ENCODE data around the gene STYX.
"Not testable (repeated sequence)": the region's sequence is repeated elsewhere in the genome, so short reads cannot be mapped to it uniquely, and the experiment has no call there.

Gene STYX

DNA sequence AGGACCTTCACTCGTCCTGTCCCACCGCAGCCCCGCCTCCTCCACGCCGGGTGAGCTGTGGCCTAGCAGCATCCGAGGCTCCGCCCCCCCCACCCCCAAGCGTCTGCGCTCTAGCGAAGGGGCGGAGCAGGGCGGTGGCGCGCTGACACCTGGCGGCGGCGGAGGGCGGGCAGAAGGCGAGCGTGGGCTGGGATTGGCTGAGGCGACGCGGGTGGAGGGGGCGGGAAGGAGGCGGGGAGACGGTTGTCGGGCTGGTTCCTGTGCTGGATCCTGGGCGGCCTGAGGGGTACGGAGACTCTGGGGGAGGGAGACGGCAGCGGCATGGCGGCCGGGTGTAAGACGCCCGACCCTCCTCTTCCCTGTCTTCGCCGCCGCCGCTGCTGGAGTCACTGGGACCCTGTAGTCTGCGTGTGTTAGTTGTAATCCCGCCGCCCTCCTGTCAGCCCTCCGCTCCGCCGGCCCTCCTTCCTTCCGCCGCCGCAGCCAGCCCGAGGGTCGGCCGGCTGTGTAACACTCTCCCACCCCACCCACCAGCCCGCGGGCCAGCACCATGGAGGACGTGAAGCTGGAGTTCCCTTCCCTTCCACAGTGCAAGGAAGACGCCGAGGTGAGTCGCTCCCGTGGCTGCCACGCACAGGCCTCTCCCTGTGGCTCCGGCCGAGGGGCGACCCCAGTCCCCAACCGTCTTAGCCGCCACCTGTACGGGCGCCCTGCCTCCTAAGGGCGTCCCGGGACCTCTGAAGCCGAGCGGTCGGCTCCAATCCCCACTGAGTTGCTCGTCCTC lies at the start of gene STYX:
Gene STYX, plus strand, starts transcription at position 242 of the 784 bp plus-strand sequence. Its CDS starts 309 bp downstream, at position 551.
- peak; percentile 99 for DNase-seq

- no peak for DNase-seq
Measured at GRCh38 chr14:52683985-52684520, 45.9 kb upstream of the STYX start.

DNA sequence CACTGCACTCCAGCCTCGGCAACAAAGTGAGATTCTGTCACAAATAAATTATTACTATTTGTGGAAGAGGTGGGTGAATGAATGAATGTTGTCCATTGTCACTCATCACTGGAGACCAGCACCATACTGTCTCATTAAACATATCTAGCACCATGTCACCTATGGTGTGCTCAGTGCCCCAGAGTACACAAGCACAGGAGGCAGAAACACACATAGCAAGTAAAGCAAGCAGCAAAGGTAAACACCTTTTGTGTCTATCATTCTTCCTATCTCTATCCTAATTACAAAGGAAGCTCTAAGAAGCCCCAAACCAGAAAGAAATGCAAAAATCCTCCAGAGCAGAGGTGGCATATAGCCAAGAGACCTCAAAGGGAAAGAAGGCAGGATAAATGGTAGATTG lies 43.8 kb upstream of the STYX start:
- DNase-seq: no peak

- DNase-seq: no peak
Measured at GRCh38 chr14:52690983-52691760, 38.8 kb upstream of the STYX start.

- no peak for DNase-seq
Measured at GRCh38 chr14:52692248-52692962, 37.6 kb upstream of the STYX start.

DNA sequence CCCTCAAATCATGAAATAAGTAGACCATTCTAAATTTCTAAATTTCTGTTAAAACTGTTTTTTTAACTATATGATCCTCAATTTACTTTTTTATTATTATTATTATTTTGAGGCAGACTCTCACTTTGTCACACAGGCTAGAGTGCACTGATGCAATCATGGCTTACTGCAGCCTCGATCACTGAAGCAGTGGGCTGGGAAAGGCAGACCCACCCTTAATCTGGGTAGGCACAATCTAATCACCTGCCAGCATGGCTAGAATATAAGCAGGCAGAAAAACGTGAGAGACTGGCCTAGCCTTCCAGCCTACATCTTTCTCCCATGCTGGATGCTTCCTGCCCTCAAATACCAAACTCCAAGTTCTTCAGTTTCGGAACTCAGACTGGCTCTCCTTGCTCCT lies 36.9 kb upstream of the STYX start:
- DNase-seq: no peak

DNA sequence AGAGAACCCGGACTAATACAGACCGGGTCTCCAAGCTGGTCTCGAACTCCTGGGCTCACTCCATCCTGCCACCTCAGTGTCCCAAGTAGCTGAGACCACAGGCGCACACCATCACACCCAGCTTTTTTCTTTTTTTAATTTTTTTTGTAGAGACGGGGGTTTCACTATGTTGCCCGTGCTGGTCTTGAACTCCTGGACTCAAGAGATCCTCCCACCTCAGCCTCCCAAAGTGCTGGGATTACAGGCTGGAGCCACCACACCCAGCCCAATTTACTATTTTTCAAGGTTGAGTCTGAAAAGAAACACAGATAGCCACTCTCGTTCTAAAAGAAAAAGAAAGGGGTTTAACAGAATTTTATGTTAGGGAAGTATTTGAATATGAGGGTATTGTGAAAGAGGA lies 36.4 kb upstream of the STYX start:
- no peak for DNase-seq

DNA sequence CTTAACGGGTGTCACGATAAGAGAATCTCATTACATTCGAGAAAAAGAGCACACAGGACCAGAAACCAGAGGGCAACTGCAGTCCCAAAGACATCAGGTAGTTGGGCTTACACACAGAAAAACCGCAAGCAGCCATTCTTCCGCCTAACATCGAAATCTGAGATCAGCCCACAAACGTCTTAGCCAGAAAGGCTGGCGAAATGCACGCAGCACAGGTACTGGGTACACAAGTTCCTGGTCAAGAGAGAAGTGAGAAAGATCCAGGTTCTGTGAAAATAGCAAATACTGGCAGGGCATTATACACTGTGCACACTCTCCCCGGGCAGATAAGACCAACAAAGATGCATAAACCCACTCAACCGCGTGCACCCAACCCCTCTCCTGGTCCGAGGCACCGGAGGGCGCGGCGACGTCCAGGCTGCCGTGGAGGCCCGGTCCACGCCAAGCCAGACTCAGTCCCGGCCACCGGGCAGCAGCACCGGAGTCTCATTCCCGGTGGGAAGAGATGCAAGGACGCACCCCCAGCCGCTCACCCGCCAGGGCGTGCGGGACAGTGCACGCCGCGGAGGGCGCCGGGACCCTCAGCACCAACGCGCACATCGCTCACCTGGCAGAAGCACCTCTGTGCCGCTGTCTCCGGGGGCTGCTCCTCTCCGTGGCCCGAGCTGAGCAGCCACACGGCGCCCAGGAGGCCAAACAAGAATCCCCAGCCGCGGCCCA lies 35.0 kb upstream of the STYX start:
- DNase-seq: peak; percentile 58

DNA sequence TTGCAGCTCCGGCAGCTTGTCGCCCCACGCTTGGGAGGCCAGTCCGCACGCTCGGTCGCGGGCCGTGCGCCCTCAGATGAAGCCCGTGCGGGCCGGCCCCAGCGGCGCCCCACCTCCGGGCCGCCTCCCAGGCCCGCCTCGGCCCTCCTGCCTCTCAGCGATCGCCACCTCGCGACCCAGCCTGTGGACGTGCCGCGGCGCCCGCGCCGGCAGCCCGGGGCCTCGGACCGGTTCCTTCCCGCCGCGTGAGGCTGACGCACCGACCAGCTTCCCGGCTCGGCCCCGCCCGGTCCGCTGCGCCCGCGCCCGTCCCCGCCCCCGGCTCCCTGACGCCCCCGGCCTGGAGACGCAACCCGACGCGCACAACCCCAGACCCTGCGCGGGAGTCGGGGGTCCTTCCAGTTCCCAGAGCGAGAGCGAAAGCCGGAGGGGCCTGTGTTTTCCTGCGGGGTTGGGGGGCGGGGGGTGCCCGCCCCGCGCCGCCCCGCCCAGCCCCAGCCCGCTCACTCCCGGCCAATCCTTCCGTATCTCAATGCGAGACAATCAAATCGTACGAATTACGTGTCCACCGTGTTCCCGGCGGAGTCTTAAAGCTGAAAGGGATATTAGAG lies 34.4 kb upstream of the STYX start, which contains the start of gene ERO1A:
Gene ERO1A, minus strand, starts transcription at position 78 of the 611 bp plus-strand sequence. Its CDS starts 77 bp downstream, at position 1.
- peak; percentile 78 for DNase-seq

DNA sequence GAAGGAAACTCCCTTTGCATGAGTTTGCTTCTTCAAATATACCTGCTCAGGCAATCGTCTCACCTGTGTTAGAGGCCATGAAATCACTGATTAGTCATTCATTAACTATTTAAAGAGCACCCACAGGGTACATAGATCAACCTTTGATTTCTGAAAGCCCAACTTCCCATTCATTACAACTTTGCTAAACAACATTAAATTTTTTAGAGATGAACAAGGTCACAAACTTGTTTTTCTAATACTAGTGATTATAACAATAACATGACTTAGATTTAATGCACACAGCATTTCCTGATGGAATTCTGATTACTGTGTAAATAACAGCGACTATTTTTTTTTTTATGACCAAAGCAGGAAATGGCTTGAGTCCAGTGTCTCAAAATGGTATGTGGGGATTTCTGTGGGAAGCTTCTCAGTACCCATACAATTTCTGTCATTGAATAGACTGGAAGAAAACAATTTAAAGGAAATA lies 29.2 kb upstream of the STYX start:
- DNase-seq: peak; percentile 8

DNA sequence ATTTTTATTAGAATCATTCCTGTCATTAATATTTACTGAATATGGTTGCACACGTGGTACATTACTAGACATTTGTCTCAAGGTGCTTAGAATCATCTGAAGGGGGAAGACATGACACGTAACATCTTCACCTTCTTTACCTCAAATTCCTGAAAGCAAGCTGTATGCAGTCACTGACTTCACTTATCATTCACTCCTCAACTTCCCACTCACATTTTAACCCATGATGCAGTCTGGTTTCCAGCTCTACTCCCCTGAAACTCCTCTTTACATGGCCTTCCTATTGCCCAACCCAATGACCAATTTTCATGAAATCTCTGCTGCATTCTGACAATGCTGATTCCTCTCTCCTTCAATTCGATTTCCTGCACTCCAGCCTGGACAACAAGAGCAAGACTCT lies 28.7 kb upstream of the STYX start:
- DNase-seq: no peak

- DNase-seq: peak; percentile 46
Measured at GRCh38 chr14:52703225-52703624, 26.7 kb upstream of the STYX start.

DNA sequence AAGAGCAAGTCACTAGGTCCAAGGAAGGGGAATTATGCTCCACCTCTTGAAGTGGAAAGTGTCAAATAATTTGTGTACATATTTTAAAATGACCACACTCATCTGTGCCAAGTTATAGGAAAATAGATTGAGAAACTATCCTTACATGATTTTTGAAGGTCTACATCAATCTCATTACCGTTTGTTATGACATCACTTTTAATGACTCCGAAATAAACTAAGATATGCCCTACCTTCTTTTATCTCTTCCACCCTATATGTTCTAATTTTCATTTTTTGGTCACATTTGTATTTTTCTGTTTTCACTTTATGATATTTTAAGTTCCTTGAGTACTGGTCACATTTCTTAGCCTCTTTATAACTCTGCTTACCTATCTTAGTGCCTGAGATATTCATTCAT lies 26.3 kb upstream of the STYX start:
- DNase-seq: no peak

GRCh38 chr14:52706286-52706685 lies 23.7 kb upstream of the STYX start:
- DNase-seq: peak; percentile 12

DNA sequence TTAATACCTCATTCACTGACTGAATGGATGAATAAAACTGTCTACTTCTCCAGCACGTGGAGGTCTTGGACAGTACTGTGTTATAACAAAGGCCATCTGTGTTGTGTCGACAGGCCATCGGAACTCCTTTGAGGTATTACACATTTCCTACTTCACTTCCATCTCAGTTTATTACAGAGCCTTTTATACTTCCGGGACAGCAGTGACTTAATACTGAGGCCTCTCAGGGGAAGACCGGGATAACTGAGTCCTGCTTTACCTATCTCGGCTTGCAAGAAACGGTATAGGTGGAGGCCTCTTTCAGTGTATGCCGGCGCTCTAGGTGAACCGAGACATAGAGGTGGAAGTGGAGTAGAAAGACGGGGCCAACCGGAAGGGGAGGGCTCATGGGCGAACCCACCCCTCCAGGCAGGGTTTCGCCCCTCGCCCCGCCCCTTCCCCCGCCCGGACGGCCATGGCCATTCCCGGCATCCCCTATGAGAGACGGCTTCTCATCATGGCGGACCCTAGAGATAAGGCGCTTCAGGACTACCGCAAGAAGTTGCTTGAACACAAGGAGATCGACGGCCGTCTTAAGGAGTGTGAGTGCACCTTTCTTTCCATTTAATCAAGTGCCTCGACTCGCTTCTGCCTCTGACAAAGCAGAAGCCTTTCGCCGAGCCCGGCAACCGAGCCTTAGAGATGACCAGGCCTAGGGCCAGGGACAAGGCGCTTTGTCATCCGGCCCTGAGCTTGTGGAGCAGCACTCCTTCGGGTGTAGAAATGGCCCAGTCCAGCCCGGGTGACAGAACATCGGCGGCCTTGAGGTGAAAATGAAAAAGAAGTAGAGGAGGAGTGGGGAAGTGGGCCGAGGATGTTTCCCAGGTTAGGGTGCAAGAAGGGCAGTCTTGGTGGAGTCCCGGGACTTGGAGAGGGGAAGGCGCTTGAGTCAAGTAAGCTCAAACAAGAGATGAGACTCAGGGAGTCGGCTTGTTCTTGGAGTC lies 23.0 kb upstream of the STYX start, which contains the start of gene PSMC6:
Gene PSMC6, plus strand, starts transcription at position 477 of the 983 bp plus-strand sequence. Its CDS starts 20 bp downstream, at position 497.
- DNase-seq: peak; percentile 97

DNA sequence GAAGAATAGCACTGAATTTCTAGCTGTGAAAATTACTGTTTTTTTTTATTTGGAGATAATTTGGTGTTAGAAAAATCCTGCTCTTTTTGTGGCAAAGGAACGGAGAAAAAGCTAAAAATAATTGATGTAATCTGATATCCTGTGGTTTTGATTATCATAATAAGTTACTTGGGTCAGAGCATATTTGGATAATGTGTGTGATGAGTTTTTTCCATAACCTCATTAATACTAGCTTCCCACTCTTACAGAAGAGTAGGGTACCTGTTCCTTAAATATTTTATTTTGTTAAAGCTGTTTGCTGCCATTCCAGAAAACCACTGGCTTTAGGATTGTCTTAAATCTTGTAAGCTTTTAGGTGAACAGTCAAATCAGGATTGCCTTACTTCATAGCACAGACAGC lies 18.3 kb upstream of the STYX start:
- DNase-seq: no peak

GRCh38 chr14:52716155-52716554 lies 13.8 kb upstream of the STYX start:
- DNase-seq: no peak

- DNase-seq: no peak
Measured at GRCh38 chr14:52723514-52724359, 6.2 kb upstream of the STYX start.

DNA sequence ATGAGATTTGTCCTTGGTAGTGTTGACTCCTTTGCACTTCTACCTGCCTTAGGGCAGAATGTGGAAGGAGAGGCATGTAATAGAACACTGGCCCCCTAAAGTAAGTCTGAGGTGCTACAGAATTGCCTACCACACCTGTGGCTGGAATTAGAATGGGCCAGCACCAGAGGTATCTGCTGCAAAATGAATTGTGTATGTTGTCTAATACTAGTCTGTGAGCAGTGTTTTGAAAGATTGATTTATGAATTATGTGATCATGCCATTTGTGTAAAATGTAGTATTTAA lies 5.7 kb upstream of the STYX start:
- DNase-seq: no peak

GRCh38 chr14:52727509-52727908 lies 2.5 kb upstream of the STYX start:
- not testable (repeated sequence) for DNase-seq

Measured in NCI-H2029 (cell line).